ENCODE data around the gene SUDS3. TPM values are rescaled to one million over a fixed set of nuclear protein-coding genes. Genes with fewer than 3 reads are reported as not detected.

SUDS3 gene
- polyA plus RNA-seq, 1 experiment: 16.2 TPM

- CTCF ChIA-PET: interaction anchor here (1.2 kb wide), 1 partner anchor 20 kb away, joined by 3 read pairs; no protein-coding TSS in a partner anchor
- POLR2A ChIA-PET: no interaction called here
Observed at GRCh38 chr12:118436986-118437385, 60.6 kb downstream of the SUDS3 start.

GRCh38 chr12:118439068-118439467, 62.7 kb downstream of the SUDS3 start:
- H3K36me3 ChIP-seq (ENCODE audit: control insufficient read depth, insufficient read depth, low read length): no peaks in the 10 kb centered on the region
- ChIA-PET POLR2A (no interaction called here), CTCF (interaction anchor here (0.7 kb wide), 1 partner anchor 34 kb away, joined by 4 read pairs; no protein-coding TSS in a partner anchor)
- H3K27me3 ChIP-seq (ENCODE audit: control insufficient read depth, insufficient read depth, low read length): no peaks in the 10 kb centered on the region
- DNase-seq (ENCODE audit: low read depth): no peak
- no peak overlapping the region for H3K4me3 ChIP-seq (ENCODE audit: low read depth, low read length)
- TF ChIP-seq CTCF (IDR thresholded peaks at IDR 0.05; ENCODE audit: insufficient read depth, low read depth, low read length): no peak

More at GRCh38 chr12:118436986-118437385, 60.6 kb downstream of the SUDS3 start:
- DNase-seq (ENCODE audit: low read depth): peak; percentile 69
- Histone ChIP-seq H3K4me3 (ENCODE audit: low read depth, low read length) (no peak overlapping the region), H3K36me3 (ENCODE audit: control insufficient read depth, insufficient read depth, low read length) (no peaks in the 10 kb centered on the region), H3K27me3 (ENCODE audit: control insufficient read depth, insufficient read depth, low read length) (no peaks in the 10 kb centered on the region)
- 0 out of 2 replicates have a peak, but pooled peaks have one; percentile 2 for TF ChIP-seq CTCF (IDR thresholded peaks at IDR 0.05; ENCODE audit: insufficient read depth, low read depth, low read length)

- H3K4me3 ChIP-seq (ENCODE audit: low read depth, low read length): no peak overlapping the region
- CTCF ChIA-PET: interaction anchor here (0.5 kb wide), 1 partner anchor 513 kb away, joined by 3 read pairs; no protein-coding TSS in a partner anchor
- POLR2A ChIA-PET: no interaction called here
- H3K36me3 ChIP-seq (ENCODE audit: control insufficient read depth, insufficient read depth, low read length): no peaks in the 10 kb centered on the region
- H3K27me3 ChIP-seq (ENCODE audit: control insufficient read depth, insufficient read depth, low read length): no peaks in the 10 kb centered on the region
- TF ChIP-seq CTCF (IDR thresholded peaks at IDR 0.05; ENCODE audit: insufficient read depth, low read depth, low read length): no peak
- no peak for DNase-seq (ENCODE audit: low read depth)
Observed at GRCh38 chr12:118446247-118446646, 69.9 kb downstream of the SUDS3 start.

- Histone ChIP-seq H3K27me3 (ENCODE audit: control insufficient read depth, insufficient read depth, low read length) (no peaks in the 10 kb centered on the region), H3K4me3 (ENCODE audit: low read depth, low read length) (no peak overlapping the region), H3K36me3 (ENCODE audit: control insufficient read depth, insufficient read depth, low read length) (no peaks in the 10 kb centered on the region)
- CTCF ChIA-PET: no interaction called here
- TF ChIP-seq CTCF (IDR thresholded peaks at IDR 0.05; ENCODE audit: insufficient read depth, low read depth, low read length): no peak
- POLR2A ChIA-PET: no interaction called here
- DNase-seq (ENCODE audit: low read depth): no peak
Observed at GRCh38 chr12:118447181-118447580, 70.8 kb downstream of the SUDS3 start.

- no peak for TF ChIP-seq CTCF (IDR thresholded peaks at IDR 0.05; ENCODE audit: insufficient read depth, low read depth, low read length)
Observed at GRCh38 chr12:118448341-118448740, 72.0 kb downstream of the SUDS3 start.

More at GRCh38 chr12:118448341-118448740, 72.0 kb downstream of the SUDS3 start:
- CTCF ChIA-PET: interaction anchor here (1.1 kb wide), 1 partner anchor 43 kb away, joined by 3 read pairs; no protein-coding TSS in a partner anchor
- POLR2A ChIA-PET: no interaction called here
- Histone ChIP-seq H3K4me3 (ENCODE audit: low read depth, low read length) (no peak overlapping the region), H3K36me3 (ENCODE audit: control insufficient read depth, insufficient read depth, low read length) (no peaks in the 10 kb centered on the region), H3K27me3 (ENCODE audit: control insufficient read depth, insufficient read depth, low read length) (no peaks in the 10 kb centered on the region)
- DNase-seq (ENCODE audit: low read depth): no peak
